GM23338 (cell line): ENCODE results near the gene SKOR1.

Source experiments
- EZH2 ChIP-seq: fragments of 200-600 bp; sonication (generic); IDR thresholded peaks from one replicate; pipeline ENCODE4 v1.8.0; 2017; ENCODE audit warnings: antibody characterized with exemption, mild to moderate bottlenecking, low read depth; ENCODE audit not compliant: unreplicated experiment
- EZH2phosphoT487 ChIP-seq: fragments of 200-600 bp; sonication (generic); IDR thresholded peaks from one replicate; pipeline ENCODE4 v1.8.1; 2018; ENCODE audit warnings: antibody characterized with exemption; ENCODE audit not compliant: unreplicated experiment
- TF ChIP-seq, protein P1 (sequence below): IDR thresholded peaks from 2 replicates; pipeline ENCODE4 v1.6.1; 2016; ENCODE audit warnings: antibody characterized with exemption

DNA sequence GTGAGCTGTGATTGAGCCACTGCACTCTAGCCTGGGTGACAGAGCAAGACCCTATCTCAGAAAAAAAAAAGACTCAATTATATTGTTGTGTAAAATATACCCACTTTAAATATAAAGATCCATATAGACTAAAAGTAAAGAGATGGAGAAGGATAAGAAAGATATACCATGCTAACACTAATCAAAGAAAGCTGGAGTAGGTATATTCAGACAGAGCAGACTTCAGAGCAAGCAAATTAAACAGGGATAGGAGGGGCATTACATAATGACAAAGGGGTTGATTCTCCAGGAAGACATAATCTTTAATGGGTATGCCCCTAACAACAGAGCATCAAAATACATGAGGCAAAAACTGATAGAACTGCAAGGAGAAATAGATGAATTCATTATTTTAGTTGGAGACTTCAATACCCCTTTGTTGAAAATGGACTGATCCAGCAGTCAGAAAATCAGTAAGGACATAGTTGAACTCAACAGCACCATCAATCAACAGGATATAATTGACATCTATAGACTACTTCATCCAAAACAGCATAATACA lies 45.6 kb downstream of the SKOR1 start:
- TF ChIP-seq EZH2 (no peak), EZH2phosphoT487 (no peak)
- TF ChIP-seq, protein P1, sequence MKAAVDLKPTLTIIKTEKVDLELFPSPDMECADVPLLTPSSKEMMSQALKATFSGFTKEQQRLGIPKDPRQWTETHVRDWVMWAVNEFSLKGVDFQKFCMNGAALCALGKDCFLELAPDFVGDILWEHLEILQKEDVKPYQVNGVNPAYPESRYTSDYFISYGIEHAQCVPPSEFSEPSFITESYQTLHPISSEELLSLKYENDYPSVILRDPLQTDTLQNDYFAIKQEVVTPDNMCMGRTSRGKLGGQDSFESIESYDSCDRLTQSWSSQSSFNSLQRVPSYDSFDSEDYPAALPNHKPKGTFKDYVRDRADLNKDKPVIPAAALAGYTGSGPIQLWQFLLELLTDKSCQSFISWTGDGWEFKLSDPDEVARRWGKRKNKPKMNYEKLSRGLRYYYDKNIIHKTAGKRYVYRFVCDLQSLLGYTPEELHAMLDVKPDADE: no peak
